Stimulated activated CD8-positive, alpha-beta memory T cell treated with anti-CD3 and anti-CD28 coated beads, Interleukin-7, amount 100 ng/mL, for 4 hours (primary cell): ENCODE results near the gene CHEK1.

Experiments
- DNase-seq, 2 donors: peaks; one replicate each; pipeline ENCODE4 v3.0.0-alpha.2; 2020; ENCODE audit warnings: low read depth in 2 of 2

CHEK1 gene

GRCh38 chr11:125626288-125626950 is 1.5 kb downstream of the CHEK1 start:
- no peak for DNase-seq

- DNase-seq = no peak
These were observed 2.4 kb downstream of the CHEK1 start for GRCh38 chr11:125627236-125627910.

GRCh38 chr11:125637840-125638239 is 12.9 kb downstream of the CHEK1 start:
- no peak for DNase-seq

DNA sequence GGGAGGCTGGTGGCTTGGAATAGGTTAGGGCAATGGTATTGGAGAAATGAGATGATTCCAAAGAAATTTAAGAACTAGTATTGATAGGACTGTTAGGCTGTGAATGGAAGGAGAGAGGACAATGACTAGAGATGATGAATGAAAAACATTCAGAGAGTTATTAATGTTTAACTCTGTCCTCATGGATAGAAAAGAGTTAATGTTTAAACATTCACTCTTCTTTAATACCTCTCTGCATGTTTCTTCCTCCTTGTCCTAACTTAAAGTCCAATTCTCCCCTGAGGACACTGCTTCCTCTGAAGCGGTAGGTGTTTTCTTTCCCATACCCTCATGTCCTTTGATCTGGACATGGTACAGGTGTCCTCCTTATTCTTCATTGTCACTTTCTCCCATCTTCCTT is 13.4 kb downstream of the CHEK1 start:
- no peak for DNase-seq

GRCh38 chr11:125645871-125646270 is 20.9 kb downstream of the CHEK1 start:
- DNase-seq = no peak

DNA sequence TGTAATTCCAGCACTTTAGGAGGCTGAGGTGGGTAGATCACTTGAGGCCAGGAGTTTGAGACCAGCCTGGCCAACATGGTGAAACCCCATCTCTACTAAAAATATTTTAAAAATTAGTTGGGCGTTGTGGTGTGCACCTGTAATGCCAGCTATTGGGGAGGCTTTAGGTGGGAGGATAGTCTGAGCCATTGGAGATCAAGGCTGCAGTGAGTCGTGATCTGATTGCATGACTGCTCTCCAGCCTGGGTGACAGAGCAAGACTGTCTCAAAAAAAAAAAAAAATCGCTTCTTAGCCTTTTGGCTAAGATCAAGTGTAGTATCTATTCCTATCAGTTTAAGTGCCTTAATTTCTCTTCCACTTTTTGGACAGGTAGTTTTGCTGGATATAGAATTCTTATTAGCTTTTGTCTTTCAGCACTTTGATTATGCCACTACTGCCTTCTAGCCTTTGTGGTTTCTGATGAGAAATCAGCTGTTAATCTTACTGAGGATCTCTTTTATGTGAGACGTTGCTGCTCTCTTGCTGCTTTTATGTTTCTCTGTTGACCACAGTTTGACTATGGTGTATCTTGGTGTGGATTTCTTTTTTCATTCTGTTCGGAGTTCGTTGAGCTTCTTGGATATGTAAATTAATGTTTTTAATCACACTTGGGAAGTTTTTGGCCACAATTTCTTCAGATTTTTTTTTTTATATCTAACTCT is 24.7 kb downstream of the CHEK1 start:
- DNase-seq = no peak

- DNase-seq = no peak
These were observed 37.7 kb downstream of the CHEK1 start for GRCh38 chr11:125662689-125663088.

- no peak for DNase-seq
These were observed 38.9 kb downstream of the CHEK1 start for GRCh38 chr11:125663910-125664309.

DNA sequence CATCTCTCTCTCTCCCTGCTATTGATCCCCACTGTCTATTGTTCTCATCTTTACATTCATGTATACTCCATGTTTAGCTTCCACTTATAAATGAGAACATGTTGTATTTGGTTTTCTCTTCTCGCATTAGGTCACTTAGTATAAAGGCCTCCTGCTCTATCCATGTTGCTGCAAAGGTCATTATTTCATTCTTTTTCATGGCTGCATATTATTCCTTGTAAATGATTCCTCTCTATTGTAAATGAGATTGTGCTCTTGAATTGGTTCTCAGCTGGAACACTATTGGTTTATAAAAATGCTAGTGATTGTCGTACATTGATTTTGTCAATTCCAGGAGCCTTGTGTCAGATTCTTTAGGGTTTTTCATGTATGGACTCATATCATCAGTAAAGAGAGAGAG is 42.2 kb downstream of the CHEK1 start:
- DNase-seq = no peak

- DNase-seq = no peak
These were observed 45.2 kb downstream of the CHEK1 start for GRCh38 chr11:125670172-125670571.

GRCh38 chr11:125671561-125671960 is 46.6 kb downstream of the CHEK1 start:
- DNase-seq = no peak

DNA sequence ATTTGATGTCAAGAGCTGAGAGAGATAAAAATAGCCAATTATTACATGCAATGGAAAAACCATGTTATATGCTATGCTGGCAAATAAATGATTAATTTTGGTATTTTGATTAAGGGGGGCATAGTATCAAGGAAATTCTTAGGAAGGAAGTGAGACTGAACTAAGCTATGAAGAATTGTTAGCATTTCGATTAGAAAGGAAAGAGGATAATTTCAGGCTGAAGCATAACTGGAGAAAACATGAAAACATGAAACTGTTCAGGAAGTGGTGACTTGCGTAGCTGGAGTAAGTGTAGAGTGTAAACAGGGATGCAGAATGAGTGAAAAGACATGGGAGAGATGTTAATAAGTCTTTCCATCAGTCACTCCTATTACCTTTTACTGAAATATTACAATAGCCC is 49.2 kb downstream of the CHEK1 start:
- no peak for DNase-seq

DNA sequence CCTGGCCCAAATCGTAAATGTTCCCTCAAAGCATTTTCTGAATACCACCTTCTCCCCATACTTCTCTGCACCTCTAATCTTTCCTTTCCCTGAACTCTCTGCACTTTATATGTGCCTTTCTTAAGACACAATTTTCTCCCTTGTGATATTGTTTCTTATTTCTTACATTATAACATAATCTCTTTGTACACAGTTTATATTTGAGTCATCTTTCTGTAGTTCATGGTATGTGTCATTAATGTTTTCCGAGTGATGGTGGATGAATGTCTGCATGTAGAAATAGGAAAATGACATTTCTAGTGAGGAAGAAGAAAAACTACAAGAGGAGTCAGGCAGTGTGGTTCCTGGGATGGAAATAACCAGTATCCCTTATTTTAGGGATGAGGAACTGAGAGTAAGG is 50.2 kb downstream of the CHEK1 start:
- DNase-seq = no peak

DNA sequence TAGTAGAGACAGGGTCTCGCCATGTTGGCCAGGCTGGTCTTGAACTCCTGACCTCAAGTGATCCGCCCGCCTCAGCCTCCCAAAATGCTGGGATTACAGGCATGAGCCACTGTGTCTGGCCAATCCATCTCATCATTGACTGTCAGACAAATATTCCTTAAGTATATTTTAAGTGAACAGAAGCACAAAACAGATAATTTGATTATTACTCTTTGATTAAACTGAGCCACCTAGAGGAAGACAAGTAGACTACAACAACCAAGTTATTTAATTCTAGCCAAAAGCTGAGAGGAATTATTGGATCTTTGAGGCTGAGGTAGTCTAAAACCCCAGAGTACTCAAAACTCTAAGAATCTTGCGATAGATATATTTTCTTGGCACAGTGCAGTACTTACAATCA is 54.4 kb downstream of the CHEK1 start:
- DNase-seq = no peak

GRCh38 chr11:125679837-125680236 is 54.9 kb downstream of the CHEK1 start:
- no peak for DNase-seq

GRCh38 chr11:125680747-125681146 is 55.8 kb downstream of the CHEK1 start, which contains the start of gene ACRV1:
Gene ACRV1, minus strand, starts transcription at chr11:125680847. Its CDS starts 67 bp downstream, at chr11:125680780.
- no peak for DNase-seq

GRCh38 chr11:125685228-125685627 is 60.3 kb downstream of the CHEK1 start:
- no peak for DNase-seq

GRCh38 chr11:125688066-125688465 is 63.1 kb downstream of the CHEK1 start:
- DNase-seq = no peak

DNA sequence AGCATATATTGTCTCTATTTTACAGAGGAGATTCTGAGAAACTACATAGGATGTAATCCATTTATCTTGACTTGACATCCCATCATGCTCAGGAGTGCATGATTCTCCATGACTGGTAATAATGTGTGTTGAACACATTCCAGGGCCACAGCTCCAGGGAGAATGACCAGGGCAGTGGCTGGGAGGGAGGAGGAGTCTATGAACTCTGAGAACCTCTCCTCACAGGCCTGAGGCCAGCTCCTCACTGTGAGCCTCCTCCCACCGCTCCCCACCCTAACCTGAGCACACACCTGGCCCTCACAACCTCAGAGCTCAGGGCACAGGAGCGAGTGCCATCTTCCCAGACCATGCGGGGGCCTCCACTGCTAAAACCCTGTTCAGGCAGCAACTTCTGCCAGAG is 63.7 kb downstream of the CHEK1 start:
- no peak for DNase-seq

GRCh38 chr11:125689274-125689859 is 64.4 kb downstream of the CHEK1 start:
- no peak for DNase-seq

- DNase-seq = no peak
These were observed 65.0 kb downstream of the CHEK1 start for GRCh38 chr11:125690006-125690405.

GRCh38 chr11:125692887-125693286 is 67.9 kb downstream of the CHEK1 start:
- DNase-seq = no peak

GRCh38 chr11:125694951-125695350 is 70.0 kb downstream of the CHEK1 start:
- no peak for DNase-seq
